ENCODE measurements around the gene CAPN14. TPM values are rescaled to one million over a fixed set of nuclear protein-coding genes. Genes with fewer than 3 reads are reported as not detected.

CAPN14 gene
- total and polyA plus RNA-seq, 2 experiments from 2014 or later: 0.39 TPM; not detected in 1

DNA sequence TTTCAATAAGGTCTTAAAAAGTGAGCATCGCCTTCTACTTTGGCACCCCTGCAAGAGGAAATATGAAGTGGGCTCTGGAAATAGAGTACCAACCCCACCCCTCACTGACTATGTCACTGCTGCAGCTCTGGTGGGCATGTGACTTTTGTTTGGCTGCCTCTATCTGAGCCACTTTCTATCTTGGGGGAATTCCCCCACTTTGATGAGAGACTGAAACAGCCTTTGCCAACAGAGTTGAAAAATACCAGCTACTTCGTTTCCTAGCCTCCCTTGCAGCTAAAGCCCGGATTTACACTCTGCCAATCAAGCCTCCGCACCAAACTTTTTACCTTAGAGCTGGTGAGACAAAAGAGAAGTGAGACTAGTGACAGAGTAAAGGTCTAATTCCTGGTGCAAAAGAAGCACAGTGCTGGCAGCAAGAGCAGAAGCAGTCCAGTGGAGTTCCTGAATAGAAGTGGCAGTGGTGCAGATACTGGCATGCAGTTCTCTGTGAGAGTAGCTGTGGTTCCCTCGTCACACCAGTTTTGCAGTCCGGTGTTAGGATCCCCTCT lies 67.1 kb downstream of the CAPN14 start:
- Histone ChIP-seq H3K27ac (no peak overlapping the region), H3K36me3 (no peaks in the 10 kb centered on the region), H3K4me1 (ENCODE audit: low read depth) (no peaks in the 10 kb centered on the region), H3K9me3 (ENCODE audit: low read depth) (no peaks in the 10 kb centered on the region), H3K27me3 (no peaks in the 10 kb centered on the region), H3K4me3 (no peak overlapping the region)
- no peak for DNase-seq (ENCODE audit: low read depth in 1 of 2, low spot score in 1 of 2)
- TF ChIP-seq, protein P1, sequence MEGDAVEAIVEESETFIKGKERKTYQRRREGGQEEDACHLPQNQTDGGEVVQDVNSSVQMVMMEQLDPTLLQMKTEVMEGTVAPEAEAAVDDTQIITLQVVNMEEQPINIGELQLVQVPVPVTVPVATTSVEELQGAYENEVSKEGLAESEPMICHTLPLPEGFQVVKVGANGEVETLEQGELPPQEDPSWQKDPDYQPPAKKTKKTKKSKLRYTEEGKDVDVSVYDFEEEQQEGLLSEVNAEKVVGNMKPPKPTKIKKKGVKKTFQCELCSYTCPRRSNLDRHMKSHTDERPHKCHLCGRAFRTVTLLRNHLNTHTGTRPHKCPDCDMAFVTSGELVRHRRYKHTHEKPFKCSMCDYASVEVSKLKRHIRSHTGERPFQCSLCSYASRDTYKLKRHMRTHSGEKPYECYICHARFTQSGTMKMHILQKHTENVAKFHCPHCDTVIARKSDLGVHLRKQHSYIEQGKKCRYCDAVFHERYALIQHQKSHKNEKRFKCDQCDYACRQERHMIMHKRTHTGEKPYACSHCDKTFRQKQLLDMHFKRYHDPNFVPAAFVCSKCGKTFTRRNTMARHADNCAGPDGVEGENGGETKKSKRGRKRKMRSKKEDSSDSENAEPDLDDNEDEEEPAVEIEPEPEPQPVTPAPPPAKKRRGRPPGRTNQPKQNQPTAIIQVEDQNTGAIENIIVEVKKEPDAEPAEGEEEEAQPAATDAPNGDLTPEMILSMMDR (IDR thresholded peaks at IDR 0.05; ENCODE audit: low read depth, low read length): no peak

DNA sequence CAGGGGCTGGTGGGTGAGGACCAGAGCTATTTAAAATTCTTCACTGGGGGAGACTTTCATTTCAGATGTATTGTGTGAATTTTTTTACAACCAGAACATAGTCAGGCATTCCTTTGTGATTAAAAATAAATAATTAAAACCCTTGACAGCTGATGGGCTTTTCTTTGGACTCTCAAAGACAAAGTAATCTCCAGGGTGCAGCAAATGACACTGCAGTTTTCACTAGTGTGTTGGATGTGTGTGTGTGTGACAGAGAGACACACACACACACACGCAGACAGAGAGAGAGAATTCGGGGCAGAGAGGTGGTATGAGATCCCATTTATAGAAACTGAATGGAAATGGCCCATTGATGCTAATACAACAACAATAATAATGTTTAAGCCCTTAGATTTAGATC lies 68.8 kb downstream of the CAPN14 start:
- TF ChIP-seq, protein P1 (IDR thresholded peaks at IDR 0.05; ENCODE audit: low read depth, low read length): no peak
- Histone ChIP-seq H3K27ac (no peak overlapping the region), H3K27me3 (no peaks in the 10 kb centered on the region), H3K4me1 (ENCODE audit: low read depth) (no peaks in the 10 kb centered on the region), H3K4me3 (no peak overlapping the region), H3K9me3 (ENCODE audit: low read depth) (no peaks in the 10 kb centered on the region), H3K36me3 (no peaks in the 10 kb centered on the region)
- no peak for DNase-seq (ENCODE audit: low read depth in 1 of 2, low spot score in 1 of 2)

- Histone ChIP-seq H3K4me3 (no peak overlapping the region), H3K27ac (no peak overlapping the region), H3K27me3 (no peaks in the 10 kb centered on the region), H3K36me3 (no peaks in the 10 kb centered on the region), H3K4me1 (ENCODE audit: low read depth) (no peaks in the 10 kb centered on the region), H3K9me3 (ENCODE audit: low read depth) (no peaks in the 10 kb centered on the region)
- DNase-seq (ENCODE audit: low read depth in 1 of 2, low spot score in 1 of 2): no peak
- TF ChIP-seq, protein P1 (IDR thresholded peaks at IDR 0.05; ENCODE audit: low read depth, low read length): no peak
These were observed 69.7 kb downstream of the CAPN14 start for GRCh38 chr2:31147645-31148044.

DNA sequence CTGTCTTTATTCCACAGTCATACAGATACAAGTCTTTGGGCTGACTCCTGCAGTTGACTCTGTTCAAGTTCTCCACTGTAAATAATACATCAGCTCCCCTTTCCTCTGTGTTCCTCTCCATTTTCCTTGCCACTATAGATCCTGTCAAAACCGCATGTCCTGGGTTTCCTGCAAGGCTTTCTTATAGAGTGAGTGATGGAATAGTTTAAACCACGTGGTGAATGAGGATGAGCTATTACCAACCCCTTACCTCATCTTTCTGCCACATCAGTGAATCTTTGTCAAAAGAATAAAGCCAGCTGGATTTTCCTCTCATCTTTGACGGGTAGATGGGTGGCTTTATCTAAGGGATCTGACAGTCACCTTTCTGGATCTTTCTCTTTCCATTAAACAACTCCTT lies 75.2 kb downstream of the CAPN14 start:
- Histone ChIP-seq H3K4me1 (ENCODE audit: low read depth) (no peaks in the 10 kb centered on the region), H3K36me3 (no peaks in the 10 kb centered on the region), H3K27me3 (peaks cover 46% of the 10 kb centered on the region), H3K9me3 (ENCODE audit: low read depth) (no peaks in the 10 kb centered on the region), H3K4me3 (no peak overlapping the region), H3K27ac (no peak overlapping the region)
- TF ChIP-seq, protein P1 (IDR thresholded peaks at IDR 0.05; ENCODE audit: low read depth, low read length): no peak
- no peak for DNase-seq (ENCODE audit: low read depth in 1 of 2, low spot score in 1 of 2)

- Histone ChIP-seq H3K9me3 (ENCODE audit: low read depth) (no peaks in the 10 kb centered on the region), H3K4me1 (ENCODE audit: low read depth) (no peaks in the 10 kb centered on the region), H3K4me3 (no peak overlapping the region), H3K27me3 (peaks cover 52% of the 10 kb centered on the region), H3K36me3 (no peaks in the 10 kb centered on the region), H3K27ac (no peak overlapping the region)
- DNase-seq (ENCODE audit: low read depth in 1 of 2, low spot score in 1 of 2): no peak
- TF ChIP-seq, protein P1 (IDR thresholded peaks at IDR 0.05; ENCODE audit: low read depth, low read length): no peak
These were observed 75.8 kb downstream of the CAPN14 start for GRCh38 chr2:31141443-31142085.
